HG03045 (cell line): ENCODE data around the gene RBL2.
"Not testable (repeated sequence)": the region's sequence is repeated elsewhere in the genome, so short reads cannot be mapped to it uniquely, and the experiment has no call there.

ENCODE experiments used
- ATAC-seq: cut with Tn5 transposase; IDR thresholded peaks from one replicate; pipeline ENCODE4 v1.9.1; 2021; ENCODE audit warnings: mild to moderate bottlenecking, moderate library complexity; ENCODE audit not compliant: unreplicated experiment

The RBL2 gene

DNA sequence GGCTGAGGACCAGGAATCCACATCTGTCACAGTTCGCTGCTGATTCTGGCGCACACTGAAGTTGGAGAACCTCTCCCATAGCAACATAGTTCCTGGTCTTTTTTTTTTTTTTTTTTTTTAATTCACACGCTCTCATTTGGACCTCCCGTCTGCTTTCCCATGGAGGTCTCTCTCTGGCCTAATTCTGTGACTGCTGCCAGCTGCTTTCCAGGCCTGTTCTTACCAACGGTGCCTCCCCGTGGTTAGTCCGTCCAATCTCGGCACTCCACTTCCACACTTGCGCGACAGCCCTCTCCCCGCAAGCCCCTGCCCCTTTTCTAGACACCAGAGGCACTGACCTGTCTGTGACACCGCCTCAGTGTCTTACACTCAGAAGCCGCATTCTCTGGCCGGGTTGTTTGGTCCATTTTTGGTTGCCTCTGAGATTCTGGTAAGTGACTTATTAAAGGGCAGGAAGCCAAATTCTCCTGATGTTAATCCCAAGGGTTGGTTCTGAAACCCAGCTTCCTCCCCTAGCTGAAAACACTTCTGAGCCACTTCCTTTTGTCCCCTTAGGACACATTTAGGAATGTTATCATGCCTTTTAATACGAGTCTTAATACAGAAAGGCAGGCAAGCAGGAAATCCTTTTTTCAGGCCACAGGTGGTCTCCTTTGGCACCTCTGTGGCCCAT, 69.9 kb downstream of the RBL2 start:
- no peak for ATAC-seq

DNA sequence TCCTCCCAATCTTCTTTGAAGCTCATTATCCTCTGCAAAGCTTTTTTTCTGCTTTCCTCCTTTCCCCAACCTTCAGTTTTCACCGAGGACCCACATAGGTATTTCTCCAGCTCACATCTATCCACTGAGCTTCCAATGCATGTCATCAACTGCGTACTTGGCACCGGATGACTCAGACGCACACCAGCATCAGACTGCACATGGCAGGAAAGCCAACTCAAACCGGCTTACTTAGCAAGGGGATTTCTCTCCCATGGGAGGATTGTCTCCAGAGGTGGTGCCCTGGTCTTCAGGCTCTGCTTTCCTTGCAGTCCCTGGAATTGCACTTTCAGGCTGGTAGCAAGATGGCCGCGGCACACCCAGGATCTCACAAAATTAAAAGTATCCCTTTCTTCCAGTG, 70.4 kb downstream of the RBL2 start:
- ATAC-seq, result no peak

DNA sequence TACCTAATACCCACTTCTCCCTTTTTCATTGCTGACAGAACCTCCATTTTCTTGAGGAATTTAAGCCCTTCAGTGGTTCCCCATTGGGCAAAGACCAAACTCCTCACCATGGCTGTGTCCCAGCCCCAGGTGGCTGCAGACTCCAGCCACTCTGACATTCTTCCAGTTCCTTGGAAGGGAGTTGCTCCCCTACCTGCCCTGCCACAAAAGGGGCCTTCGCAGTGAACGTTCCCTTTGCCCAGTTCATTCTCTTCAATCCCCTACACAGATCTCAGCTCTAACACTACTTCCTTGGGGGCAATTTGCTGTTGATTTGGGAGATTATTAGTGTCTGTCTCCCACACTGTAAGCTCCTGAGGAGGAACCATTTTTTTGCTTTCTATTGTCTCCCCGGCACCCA, 72.0 kb downstream of the RBL2 start:
- ATAC-seq, result no peak

DNA sequence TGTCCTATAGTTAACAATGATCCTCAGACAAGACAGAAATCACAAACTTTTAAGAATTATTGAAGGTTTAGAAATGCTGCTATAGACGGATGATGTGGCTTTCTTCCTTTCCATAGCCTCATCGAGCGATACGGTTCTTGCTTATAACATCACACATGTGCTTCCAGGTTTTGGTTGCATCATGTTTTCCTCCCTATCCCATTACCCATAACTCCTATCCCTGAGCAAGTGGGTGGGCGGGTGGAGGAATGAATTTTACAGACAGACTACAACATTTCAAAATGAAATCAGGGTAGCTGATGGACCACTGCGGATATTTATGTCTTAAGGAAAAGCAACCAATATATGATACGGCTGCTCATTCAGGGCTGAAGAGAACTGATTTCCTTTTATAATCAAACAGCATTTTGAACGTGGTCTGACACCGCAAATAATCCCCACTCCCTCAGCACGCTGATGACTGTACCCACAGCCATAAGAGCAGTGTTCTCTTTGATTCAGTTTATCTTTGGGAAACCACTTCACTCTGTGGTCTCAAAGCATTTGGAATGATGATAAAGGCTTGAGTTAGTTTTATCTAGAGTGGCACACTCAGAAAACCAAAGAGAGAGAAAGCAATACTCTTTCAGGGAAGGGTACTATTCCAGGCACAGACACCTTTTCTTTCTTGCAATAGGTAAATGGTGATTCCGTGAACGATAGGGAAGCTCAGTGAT, 73.4 kb downstream of the RBL2 start:
- ATAC-seq, result no peak

DNA sequence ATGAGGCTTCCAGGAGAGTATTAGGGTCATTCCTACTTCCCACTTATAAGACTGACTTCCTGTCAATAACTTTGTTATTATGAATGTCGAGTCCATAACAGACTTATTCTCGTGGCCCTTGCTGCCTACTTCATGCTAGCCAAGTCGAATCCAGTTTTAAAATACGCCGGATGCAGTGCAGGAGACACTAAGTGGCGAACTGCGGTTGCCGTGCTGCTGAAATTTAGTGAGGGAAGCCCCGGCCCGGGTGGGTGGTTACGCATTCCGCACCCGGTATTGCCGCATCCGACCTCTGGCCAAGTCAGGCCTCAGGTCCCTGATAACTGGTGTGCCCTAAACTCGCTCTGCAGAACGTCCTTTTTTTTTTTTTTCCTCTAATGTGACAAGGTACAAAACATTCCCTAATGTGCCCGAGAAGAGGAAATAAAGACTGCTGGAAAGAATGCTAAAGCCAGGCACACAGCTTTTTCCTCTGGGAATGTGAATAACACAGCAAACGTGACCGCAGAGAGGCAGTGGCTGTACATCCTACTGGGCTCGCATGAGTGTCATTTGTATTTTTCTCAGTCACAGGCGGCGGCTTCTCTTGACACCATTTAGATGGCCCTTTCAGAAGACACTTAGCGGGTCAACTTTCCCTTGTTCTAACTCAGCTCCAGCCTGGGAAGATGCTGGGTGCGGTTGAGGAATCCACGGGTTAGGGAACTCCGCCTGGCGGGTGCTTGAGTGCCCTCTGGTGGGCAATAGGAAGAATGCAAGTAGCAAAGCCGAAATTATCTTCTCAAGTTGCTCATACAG, 75.8 kb downstream of the RBL2 start:
- ATAC-seq, result no peak

DNA sequence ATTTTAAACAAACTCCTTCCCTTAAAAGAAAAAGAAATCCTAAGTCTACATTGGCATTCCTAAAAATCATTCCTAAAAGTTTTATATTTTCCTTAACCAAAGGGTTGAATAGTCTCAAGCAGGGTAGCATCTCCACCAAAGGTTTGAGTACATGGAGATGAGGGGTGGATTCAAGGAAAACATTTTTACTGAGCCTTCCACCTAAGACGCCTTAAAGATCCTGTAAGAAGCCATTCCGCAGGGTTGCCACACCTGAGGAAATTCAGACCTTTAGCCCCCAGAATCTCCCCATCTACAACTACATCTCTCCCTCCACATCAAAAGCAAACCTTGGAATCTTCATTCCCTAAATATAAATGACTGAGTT, 76.4 kb downstream of the RBL2 start:
- ATAC-seq, result no peak

DNA sequence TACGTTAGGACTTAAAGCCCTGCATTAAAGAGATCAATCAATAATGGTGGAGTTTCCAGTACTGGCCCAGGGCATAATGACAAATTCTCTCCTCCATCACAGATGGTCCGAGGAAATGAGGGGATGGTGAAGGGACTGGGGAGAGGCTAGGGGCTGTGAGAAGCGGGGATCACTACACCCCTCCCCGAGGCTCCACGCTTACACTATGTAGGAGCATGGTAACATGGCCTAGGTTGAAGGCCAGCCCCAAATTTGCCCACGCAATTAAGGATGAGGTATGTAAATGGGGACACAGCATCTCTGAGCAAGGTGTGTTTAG, 76.8 kb downstream of the RBL2 start:
- no peak for ATAC-seq

DNA sequence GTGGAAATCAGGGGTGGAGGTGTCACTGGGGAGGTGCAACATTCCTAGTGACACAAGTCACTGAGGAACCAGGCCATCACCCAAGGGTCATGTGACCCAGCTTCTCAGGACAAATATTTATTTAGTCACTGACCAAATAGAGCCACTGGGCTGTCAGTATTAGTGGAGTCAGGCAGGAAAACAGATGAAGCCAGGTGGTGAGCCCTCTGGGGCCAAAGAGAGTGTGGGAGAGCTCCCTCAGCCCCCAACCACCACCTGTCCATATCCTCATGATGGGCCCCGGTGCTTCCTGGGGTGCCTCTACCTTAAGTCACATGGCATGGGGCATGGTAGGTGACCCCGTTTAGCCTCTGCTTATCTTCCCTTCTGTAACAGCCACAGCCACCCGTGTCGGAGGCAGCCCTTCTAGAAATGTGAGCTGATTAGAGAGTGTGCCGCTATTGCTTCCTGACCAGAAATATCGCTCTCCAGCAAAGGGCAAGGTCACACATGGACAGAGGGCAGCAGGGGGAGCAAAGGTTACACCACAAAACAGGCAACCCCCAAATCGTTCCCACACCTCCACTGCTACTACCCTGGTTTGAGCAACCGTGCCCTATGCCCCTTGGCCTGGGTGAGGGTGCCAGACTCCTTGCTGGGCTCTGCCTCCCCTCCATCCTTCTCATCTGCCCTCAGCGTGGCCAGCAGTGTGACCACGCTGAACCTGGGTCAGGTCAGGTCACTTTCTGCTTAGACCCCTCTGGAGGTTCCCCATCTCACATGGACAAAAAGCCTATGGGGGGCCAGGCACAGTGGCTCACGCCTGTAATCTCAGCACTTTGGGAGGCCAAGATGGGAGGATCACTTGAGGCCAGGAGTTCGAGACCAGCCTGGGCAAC, 77.4 kb downstream of the RBL2 start:
- ATAC-seq, result no peak

DNA sequence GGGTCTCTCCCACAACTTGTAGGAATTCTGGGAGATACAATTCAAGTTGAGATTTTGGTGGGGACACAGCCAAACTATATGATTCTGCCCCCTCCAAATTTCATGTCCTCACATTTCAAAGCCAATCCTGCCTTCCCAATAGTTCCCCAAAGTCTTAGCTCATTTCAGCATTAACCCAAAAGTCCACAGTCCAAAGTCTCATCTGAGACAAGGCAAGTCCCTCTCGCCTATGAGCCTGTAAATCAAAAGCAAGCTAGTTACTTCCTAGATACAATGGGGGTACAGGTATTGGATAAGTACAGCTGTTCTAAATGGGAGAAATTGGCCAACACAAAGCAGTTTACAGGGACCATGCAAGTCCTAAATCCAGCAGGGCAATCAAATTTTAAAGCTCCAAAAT, 78.5 kb downstream of the RBL2 start:
- ATAC-seq, result not testable (repeated sequence)

DNA sequence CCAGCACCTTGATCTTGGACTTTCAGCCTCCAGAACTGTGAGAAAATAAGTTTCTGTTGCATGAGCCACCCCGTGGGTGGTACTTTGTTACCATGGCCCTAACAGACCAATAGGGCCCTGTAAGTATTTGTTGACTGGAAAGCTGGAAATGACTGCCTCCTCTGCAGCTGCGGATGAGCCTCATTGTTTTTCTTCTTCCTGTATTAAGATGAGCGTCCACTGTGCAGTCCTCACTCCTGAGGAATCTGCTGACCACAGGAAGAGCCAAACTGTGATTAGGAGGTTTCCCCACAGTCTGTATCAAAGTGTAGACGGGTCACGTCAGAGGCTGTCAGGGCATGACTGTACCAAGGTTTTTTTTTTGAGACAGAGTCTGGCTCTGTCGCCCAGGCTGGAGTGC, 81.0 kb downstream of the RBL2 start:
- no peak for ATAC-seq

DNA sequence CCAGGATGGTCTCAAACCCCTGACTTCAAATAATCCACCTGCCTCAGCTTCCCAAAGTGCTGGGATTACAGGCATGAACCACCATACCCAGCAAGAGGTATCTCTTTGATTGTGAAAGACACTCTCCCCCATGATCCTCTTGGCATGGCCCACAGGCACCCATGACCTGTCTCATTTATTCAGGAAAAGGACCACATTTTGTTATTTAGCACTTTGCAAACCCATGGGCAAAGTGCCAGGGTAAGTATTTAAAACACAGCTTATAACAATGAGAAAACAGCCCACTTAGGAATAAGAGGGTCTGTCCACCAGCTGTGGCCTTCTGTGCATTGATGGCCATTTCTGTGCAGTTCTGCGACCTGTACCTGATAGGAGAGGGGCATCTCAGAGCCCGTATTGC, 81.5 kb downstream of the RBL2 start:
- ATAC-seq, result no peak

DNA sequence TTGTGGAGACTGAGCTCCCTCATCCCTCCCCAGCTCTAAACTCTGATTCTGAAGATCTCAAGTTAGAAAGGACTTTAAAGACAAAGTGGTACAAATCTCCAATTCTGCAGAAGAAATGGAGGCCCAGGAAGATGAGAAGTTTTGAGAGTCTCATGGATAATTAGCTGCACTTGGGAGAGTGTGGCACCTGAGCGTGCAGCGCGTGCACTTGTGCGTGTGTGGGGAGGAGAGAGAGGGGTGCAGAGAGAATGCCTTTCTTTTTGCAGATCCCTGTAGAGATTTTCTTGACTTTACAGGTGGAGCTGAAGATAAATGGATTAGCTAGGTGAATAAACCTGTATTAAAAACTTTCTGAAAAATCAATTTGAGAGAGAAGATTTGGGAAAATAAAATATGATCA, 83.6 kb downstream of the RBL2 start:
- ATAC-seq, result no peak

DNA sequence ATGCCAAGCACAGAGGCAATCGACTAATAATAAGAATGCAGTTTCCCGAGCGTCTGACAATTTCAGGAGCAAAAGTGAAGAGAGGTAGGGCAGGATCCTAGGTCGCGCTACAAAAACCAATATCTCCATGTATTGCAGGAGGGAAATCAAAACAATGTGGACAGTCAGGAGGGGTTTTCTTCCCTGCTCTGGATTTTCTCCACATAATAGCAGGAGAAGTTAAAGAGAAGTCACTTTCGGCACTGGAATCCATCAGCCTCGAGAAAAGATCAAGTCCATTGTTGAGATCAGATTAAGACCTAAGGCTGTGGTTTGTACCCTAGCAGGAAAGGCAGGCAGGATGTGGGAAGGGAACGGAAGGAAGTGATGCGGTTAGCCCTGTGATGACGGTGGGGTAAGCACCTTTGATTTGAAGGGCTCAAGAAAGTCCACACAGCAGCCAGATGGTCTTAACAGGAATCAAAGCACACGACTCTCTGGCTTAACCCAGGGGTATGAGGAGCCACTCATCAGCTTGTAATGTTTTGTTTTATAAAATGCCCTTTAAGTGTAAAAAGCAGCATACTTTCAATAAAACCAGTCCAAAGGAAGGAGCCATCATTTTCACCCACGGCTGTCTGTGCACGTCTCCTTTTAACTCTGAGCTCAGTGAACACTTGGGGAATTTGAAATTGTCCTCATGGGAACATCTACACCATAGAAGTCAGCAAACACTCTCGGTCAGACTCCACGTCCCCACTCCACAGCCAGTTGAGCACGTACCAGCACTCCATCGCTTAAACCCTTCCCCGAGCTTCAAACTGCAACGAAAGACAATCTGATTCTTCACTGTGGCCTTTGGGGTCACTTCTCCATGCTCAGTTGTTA, 84.5 kb downstream of the RBL2 start:
- ATAC-seq, result peak; percentile 84

DNA sequence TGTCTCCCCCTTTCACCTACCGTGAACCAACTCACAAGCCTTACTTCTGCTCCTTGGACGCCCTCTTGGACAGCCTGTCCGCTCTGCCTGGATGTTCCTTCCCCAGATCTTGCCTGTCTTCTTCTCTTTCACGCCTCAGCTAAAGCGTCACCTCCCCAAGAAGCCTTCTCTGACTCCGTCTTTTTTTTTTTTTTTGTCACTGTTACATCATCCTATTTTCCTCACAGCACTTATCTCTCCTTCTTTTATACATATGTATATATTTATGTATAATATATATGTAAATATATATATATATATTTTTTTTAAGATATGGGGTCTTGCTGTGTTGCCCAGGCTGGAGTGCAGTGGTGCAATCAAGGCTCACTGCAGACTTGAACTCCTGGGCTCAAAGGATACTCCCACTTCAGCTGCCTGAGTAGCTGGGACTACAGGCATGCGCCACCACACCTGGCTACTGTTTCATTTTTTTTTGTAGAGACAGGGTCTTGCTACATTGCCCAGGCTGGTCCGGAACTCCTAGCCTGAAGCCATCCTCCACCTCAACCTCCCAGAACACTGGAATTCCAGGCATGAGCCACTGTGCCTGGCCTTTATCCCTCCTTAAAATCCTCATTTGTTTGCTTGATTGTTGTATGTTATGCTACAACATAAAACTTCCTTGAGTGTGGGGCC, 85.3 kb downstream of the RBL2 start:
- no peak for ATAC-seq

DNA sequence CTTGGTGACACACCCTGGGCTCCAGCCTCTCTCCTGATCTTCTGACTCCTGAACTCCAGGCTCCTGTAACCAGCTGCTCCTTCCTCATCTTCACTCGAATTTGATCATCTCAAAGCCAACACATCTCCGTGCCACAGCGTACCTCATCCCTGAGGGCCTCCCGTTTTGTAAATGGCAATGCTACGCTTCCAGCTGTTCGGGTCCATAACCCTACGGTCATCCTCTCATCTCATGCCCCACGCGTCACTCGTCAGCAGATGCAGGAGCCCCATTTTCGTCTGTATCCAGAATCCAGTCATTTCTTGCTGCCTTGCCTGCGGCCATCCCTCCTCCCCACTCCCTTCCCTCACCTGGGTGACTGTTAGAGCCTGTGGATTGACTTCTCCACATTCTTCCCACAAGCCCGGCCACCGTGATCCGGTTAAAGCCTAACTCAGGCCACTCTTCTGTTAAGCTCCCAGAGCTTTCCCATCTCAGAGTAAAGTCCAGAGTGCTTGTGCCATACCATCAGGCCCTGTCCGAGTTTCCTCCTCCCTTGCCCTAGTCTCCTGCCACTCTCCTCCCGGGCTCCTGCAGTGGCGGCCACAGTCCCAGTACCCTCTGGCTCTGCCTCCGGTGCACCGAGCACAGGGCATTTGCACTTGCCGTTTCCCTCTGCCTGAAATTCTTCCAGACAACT, 89.0 kb downstream of the RBL2 start:
- no peak for ATAC-seq

DNA sequence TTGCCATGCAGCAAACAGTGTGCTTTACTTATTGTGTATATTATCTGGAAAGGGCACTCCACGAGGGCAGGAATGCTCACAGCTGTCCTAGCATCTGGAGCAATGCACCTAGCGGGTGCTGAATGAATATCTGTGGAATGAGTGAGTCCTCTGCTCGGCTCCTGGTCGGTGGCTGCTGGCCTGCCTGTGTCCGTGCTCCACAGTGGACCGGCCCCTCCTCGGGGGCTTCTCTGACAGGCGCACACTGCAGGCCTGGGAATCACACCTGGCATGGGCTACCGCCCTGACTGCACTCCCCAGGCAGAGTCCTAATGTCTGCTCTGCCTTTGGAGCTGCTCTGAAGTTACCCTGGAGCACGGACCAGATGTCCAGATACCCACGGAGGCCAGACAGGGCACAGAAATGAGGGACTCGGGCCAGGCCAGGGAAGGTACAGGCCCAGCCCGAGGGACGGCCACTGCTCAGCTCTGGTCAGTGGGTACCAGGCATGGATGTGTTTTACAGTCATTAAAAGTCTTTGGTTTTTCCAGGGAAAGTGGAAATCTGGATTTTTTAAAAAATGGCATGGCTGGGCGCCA, 89.8 kb downstream of the RBL2 start:
- no peak for ATAC-seq

DNA sequence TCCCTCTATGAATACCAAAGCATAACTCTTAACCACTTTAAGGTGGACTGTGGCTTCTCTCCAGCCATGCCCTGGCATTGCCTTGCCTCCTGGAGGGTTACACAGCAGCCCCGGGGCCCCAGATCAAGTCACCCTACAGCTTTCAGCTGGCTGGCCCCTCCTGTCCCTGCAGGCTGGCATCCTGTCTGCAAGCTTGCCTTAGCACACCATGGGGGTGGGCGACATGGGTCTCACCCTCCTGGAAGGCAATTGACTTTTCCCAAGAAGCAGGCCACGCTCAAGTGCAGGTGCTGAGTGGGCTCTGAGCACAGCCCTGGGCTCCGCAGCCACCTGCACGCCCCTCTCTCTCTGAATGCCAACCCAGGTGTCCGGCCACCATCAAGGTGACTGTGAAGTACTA, 94.5 kb downstream of the RBL2 start:
- no peak for ATAC-seq

DNA sequence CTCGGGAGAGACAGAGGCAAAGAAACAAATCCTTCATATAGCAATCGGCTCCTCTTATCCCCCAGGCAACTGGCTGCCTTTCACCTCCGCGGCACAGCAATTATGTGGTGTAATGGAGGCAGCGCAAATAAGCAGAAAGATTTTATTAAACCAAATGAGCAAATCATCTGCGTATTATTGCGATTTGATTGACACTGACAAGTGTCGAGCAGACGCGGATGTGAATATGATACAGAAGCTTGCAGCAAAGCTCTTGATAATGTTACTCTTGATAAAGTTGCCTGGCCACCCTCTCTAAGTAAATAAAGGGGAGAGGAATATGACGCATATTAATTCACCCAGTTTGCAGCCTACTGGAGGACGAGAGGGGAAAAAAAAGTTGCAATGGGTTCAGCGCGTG, 95.2 kb downstream of the RBL2 start:
- ATAC-seq, result no peak

DNA sequence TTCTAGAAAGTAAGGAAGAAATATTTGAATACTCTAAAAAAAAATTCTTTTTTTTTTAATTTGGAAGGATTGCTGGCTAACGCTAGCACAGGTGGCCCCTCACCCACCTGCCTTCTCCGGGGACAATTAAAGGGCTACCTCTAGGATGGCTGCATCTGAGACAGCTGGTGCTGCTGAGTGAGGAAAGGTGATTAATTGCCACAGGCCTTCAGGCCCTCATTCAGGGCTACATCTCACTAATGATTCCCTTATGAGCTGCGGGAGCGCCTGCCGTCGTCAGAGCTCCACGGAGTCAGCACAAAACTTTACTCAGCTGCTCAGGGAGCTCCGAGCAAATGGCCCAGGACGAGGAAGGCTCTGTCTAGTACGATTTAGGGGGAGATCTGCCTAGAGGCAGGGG, 95.8 kb downstream of the RBL2 start:
- ATAC-seq, result no peak
